Measurements from ENCODE around the gene FAM3C.

The FAM3C gene

GRCh38 chr7:121303422-121304101 lies 92.5 kb downstream of the FAM3C start:
- in situ Hi-C loops (cut with MboI; ENCODE audit: low sequenced_read_pairs), result no loop called here

- in situ Hi-C loops (cut with MboI; ENCODE audit: low sequenced_read_pairs), result no loop called here
Observed at GRCh38 chr7:121302214-121302745, 93.8 kb downstream of the FAM3C start.

GRCh38 chr7:121301446-121302213 lies 94.5 kb downstream of the FAM3C start:
- in situ Hi-C loops (cut with MboI; ENCODE audit: low sequenced_read_pairs), result no loop called here

GRCh38 chr7:121300685-121301420 lies 95.3 kb downstream of the FAM3C start:
- in situ Hi-C loops (cut with MboI; ENCODE audit: low sequenced_read_pairs), result no loop called here
